Measurements from ENCODE around the gene EFCAB13.
"Not testable (repeated sequence)": the region's sequence is repeated elsewhere in the genome, so short reads cannot be mapped to it uniquely, and the experiment has no call there.

The EFCAB13 gene

GRCh38 chr17:47330548-47330947 is 6.8 kb downstream of the EFCAB13 start:
- DNase-seq: no peak

- no peak for DNase-seq
Measured at GRCh38 chr17:47332287-47332686, 8.5 kb downstream of the EFCAB13 start.

DNA sequence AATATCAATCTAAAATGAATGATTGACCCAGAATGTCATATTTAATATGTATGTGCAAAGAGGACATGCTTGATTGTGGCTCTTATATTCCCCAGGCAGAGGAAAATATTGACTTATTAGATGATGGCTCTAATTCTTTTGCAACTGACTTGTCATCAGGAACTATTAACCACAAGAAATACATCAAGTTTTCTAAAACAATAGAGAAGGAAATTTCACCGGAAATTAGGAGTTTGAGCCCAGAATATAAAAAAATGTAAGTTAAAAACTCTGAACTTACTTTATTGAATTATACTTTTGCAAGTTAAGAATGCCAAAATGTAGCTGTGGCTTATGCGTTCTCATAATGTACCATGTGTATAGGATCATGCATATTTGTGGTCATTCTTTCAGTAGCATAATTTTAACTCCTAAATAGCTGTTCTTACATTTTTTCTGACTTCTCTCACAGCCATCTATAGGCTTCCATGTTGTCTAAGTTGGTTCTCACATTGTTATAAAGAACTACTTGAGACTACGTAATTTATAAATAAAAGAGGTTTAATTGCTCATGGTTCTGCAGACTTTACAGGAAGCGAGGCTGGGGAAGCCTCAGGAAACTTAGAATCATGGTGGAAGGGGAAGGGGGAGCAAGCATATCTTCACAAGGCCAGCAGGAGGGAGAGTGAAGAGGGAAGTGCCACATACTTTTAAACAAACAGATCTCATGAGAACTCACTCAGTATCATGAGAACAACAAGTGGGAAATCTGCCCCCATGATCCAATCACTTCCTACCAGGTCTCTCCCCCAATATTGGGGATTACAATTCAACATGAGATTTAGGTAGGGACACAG is 11.6 kb downstream of the EFCAB13 start:
- no peak for DNase-seq

- DNase-seq: no peak
Measured at GRCh38 chr17:47338026-47338425, 14.3 kb downstream of the EFCAB13 start.

DNA sequence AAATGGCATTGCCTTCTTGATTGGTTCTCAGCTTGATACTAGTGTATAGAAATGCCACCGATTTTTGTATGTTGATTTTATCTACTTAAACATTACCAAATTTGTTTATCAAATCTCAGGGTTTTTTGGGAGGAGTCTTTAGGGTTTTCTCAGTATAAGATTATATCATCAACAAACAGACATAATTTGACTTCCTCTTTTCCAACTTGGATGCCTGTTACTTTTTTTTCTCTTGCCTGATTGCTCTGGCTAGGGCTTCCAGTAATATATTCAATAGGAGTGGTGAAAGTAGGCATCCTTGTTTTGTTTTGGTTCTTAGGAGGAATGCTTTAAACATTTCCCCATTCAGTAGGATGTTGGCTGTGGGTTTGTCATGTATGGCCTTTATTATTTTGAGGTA is 29.1 kb downstream of the EFCAB13 start:
- DNase-seq: no peak

GRCh38 chr17:47358652-47359051 is 34.9 kb downstream of the EFCAB13 start:
- no peak for DNase-seq

DNA sequence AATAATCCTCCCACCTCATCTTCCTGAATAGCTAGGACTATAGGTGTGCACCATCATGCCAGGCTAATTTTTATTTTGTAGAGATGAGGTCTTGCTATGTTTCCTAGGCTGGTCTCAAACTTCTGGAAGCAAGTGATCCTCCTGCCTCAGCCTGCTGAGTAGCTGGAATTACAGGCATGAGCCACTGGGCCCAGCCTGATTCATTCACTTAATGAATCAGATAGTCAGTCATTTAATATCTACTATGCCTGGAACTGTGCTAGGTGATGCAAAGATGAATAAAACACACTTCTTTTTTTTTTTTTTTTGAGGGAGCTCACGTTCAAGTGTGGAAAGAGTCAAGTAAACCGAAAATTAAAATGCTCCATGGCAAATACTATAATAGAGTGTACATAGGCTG is 39.4 kb downstream of the EFCAB13 start:
- no peak for DNase-seq

GRCh38 chr17:47367257-47367656 is 43.5 kb downstream of the EFCAB13 start:
- DNase-seq: no peak

GRCh38 chr17:47368262-47368661 is 44.5 kb downstream of the EFCAB13 start:
- DNase-seq: no peak

DNA sequence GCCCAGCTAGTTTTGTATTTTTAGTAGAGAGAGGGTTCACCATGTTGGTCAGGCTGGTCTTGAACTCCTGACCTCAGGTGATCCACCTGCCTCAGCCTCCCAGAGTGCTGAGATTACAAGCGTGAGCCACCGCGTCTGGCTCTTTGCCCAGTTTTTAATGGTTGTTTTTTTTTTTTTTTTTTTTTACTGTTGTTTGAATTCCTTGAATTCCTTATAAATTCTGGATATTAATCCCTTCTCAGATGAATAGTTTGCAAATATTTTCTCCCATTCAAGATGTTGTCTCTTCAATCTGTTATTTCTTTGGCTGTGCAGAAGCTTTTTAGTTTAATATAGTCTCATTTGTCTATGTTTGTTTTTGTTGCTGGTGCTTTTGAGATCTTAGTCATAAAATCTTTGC is 47.1 kb downstream of the EFCAB13 start:
- not testable (repeated sequence) for DNase-seq

GRCh38 chr17:47373002-47373401 is 49.2 kb downstream of the EFCAB13 start:
- DNase-seq: no peak

- no peak for DNase-seq
Measured at GRCh38 chr17:47376247-47376646, 52.5 kb downstream of the EFCAB13 start.

- DNase-seq: no peak
Measured at GRCh38 chr17:47388825-47389224, 65.1 kb downstream of the EFCAB13 start.

DNA sequence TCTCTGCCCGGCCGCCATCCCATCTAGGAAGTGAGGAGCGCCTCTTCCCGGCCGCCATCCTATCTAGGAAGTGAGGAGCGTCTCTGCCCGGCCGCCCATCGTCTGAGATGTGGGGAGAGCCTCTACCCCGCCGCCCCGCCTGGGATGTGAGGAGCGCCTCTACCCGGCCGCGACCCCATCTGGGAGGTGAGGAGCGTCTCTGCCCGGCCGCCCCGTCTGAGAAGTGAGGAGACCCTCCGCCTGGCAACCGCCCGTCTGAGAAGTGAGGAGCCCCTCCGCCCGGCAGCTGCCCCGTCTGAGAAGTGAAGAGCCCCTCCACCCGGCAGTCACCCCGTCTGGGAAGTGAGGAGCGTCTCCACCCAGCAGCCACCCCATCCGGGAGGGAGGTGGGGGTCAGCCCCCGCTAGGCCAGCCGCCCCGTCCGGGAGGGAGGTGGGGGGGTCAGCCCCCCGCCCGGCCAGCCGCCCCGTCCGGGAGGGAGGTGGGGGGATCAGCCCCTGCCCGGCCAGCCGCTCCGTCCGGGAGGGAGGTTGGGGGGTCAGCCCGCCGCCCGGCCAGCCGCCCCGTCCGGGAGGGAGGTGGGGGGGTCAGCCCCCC is 73.9 kb downstream of the EFCAB13 start:
- DNase-seq: not testable (repeated sequence)

DNA sequence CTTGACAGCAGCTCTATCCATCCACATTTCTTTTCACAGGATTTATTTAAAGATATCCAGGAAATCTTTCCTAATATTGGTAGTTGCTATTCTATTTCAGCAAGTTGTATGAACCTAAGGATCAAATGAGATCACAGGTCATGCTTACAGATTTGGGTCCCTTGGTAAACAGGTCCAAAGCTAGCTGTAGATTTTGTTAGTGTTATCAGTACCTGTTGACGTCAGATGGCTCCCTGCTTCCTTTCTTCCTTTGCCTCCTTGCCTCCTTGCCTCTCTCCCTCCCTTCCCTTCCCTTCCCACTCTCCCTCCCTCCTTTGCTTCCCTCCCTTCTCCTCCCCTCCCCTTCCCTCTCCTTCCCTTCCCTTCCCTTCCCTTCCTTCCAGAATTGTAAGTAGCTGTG is 76.6 kb downstream of the EFCAB13 start:
- no peak for DNase-seq

DNA sequence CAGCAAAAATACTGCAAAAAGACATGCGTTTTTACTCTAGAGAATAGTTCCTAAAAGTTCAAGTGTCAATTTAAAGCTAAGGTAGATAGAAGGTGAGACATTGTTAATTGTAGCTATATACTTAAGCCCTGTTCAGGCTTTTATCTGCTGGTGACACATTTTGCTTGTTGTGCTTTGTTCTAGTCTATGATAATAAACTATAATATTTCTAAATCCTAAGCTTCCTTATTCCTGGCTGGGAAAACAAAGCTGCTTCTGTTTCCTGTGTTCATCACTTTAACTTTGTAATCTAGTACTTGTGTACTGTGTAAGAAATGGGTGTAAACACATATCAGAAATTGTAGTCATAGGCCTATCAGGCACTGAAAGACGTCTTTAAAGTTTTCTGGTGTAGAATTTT is 77.3 kb downstream of the EFCAB13 start:
- no peak for DNase-seq

DNA sequence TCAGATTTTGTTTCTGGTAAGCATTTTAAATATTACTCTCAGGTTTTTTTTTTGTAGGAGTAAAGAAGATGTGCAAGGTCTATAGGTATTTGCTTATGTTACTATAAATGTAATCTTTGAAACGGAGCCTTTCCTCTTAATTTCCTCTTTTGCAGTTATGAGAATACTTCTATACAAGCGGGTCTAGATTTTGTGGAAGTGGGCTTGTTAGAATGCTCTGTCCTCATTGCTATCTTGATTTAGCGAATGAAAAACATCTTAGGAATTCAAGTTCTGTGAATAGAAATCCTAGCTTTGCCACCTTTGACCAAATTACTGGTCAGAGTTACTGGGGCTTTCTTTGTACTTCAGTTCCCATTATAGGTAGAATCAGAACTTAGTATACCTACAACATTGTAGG is 80.3 kb downstream of the EFCAB13 start:
- no peak for DNase-seq

DNA sequence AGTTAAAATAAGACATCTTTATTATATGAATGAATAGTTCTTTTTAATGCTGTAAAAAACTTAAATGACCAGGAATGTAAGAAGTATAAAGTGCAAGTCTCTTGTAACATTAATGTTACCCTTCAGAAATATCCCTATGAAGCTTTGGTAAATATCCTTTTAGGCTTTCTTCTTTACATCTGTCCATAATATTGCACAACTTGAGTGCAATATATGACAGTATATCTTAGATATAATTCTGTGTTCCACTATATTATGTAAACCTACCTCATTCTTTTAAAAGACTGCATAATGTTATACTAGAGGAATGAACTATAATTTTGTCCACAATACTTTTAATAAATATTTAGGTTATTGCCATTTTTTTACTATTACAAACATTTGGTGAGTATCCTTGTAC is 81.1 kb downstream of the EFCAB13 start:
- no peak for DNase-seq

GRCh38 chr17:47413872-47414271 is 90.1 kb downstream of the EFCAB13 start:
- DNase-seq: no peak

- no peak for DNase-seq
Measured at GRCh38 chr17:47414612-47415011, 90.9 kb downstream of the EFCAB13 start.

DNA sequence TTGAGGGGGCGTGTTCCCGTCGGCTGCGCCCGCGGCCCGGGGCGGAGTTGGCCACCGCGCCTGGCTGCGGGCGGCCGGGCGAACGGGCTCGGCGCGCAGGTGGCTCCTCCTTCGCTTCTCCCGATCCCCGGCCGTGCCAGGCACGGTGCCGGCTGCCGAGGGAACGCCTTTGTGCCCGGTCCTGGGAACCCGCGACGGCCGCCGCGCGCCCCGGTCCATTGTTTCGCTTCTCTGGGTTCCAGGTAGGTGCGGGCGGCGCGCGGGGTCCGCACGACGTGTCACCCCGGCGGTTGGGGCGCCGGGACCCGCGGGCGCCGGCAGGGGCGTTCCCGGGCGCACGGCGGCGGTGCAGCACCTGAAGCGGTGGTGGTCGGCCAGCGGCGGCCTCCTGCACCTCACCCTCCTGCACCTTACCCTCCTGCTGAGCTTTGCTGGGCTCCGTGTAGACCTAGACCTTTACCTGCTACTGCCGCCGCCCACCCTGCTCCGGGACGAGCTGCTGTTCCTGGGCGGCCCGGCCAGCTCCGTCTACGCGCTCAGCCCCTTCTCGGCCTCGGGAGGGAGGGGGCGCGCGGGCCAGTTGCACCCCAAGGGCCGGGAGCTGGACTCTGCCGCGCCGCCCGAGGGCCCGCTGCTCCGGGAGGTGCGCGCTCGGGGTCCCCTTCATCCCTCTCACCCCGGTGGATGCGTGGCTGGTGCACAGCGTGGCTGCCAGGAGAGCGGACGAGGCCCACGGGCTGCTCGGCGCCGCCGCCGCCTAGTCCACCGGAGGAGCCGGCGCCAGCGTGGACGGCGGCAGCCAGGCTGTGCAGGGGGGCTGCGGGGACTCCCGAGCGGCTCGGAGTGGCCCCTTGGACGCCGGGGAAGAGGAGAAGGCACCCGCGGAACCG is 99.9 kb downstream of the EFCAB13 start:
- DNase-seq: no peak

GRCh38 chr17:47425233-47425632 is 101.5 kb downstream of the EFCAB13 start:
- not testable (repeated sequence) for DNase-seq

DNA sequence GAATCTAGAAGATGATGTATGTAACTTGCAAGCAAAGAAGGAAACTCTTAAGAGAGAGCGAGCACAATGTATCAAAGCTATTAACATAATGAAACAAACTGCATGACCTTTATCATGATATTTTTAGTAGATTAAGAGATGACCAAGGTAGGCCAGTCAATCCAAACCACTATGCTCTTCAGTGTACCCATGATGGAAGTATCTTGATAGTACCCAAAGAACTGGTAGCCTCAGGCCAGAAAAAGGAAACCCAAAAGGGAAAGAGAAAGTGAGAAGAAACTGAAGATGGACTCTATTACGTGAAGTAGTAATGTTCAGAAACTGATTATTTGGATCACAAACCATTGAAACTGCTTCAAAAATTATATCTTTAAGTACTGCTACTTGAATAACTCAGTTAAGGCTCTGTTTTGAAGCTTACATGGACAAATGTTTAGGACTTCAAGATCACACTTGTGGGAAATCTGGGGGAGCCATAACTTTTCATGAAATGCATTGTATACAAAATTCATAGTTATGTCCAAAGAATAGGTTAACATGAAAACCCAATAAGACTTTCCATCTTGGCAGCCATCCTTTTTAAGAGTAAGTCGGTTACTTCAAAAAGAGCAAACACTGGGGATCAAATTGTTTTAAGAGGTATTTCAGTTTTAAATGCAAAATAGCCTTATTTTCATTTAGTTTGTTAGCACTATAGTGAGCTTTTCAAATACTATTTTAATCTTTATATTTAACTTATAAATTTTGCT is 102.3 kb downstream of the EFCAB13 start:
- DNase-seq: not testable (repeated sequence)

All from NCI-H1092 (cell line).